HepG2 (cell line): ENCODE data around the gene NPHP4. TPM values are rescaled to one million over a fixed set of nuclear protein-coding genes. Genes with fewer than 3 reads are reported as not detected.

Source experiments
- ATAC-seq: fragments of 200-7000 bp; cut with Tn5 transposase; 3 replicates; pipeline ENCODE4 v1.9.1; 2020; ENCODE audit warnings: mild to moderate bottlenecking, moderate library complexity
- BruUV-seq: library from RNA; stranded (reverse); fragments of 400-500 nt; replicated peaks from 2 replicates; lab custom pipeline; 2021; lab: Mats Ljungman, UMichigan
- CTCF ChIA-PET: fragments of 300-600 bp; formaldehyde crosslinking; extraction: SDS; loops from one replicate; lab custom pipeline; 2021; ENCODE audit warnings: low total read pairs, inconsistent platforms, low intra/inter-chr PET ratio; lab: Yijun Ruan, JAX
- POLR2A ChIA-PET: fragments of 350-600 bp; sonication (Branson Sonifier 250); formaldehyde crosslinking; loops from one replicate; lab custom pipeline; 2020; ENCODE audit warnings: antibody characterized with exemption, inconsistent platforms; lab: Yijun Ruan, JAX
- DNase-seq: peaks from one replicate; pipeline ENCODE4 v3.0.0-alpha.2; 2015; ENCODE audit warnings: low spot score
- FAIRE-seq: peaks from 3 replicates; lab custom pipeline; 2011; peaks lifted over from hg19 to GRCh38; lab: Jason Lieb, UNC
- H2AFZ ChIP-seq: one replicate; pipeline ENCODE4 v1.6.1; 2011; ENCODE audit warnings: low read length, inconsistent platforms
- H3K27ac ChIP-seq: fragments of 300-600 bp; 3 replicates; pipeline ENCODE4 v1.8.0; 2011; ENCODE audit warnings: mixed run types, mild to moderate bottlenecking, mixed read lengths, low read length, inconsistent platforms; ENCODE audit not compliant: insufficient read depth; ENCODE audit errors: extremely low read length
- H3K27me3 ChIP-seq, 2 experiments: fragments of 200-600 bp in 1 of 2; 2 replicates in 1 of 2; 3 replicates in 1 of 2; pipeline versions ENCODE4 v1.6.0 to v1.8.0; 2011; ENCODE audit warnings: low read length in 2 of 2, mild to moderate bottlenecking in 2 of 2, moderate library complexity in 2 of 2, inconsistent platforms in 1 of 2; ENCODE audit not compliant: insufficient read depth in 2 of 2, control insufficient read depth in 1 of 2
- H3K36me3 ChIP-seq, 2 experiments: fragments of 200-600 bp in 1 of 2; replicated peaks in 1 of 2; 2 replicates in 1 of 2; 3 replicates in 1 of 2; pipeline versions ENCODE4 v1.5.1 to v1.8.0; 2011; ENCODE audit warnings: low read length in 2 of 2, inconsistent platforms in 1 of 2; ENCODE audit not compliant: insufficient read depth in 2 of 2, control insufficient read depth in 1 of 2
- H3K4me1 ChIP-seq: 2 replicates; pipeline ENCODE4 v1.5.1; 2012; ENCODE audit warnings: low read length, inconsistent platforms; ENCODE audit not compliant: insufficient read depth
- H3K4me2 ChIP-seq: 2 replicates; pipeline ENCODE4 v1.6.0; 2011; ENCODE audit warnings: low read depth, low read length, inconsistent platforms
- H3K4me3 ChIP-seq, 3 experiments: fragments of 200-600 bp in 1 of 3; sonication (generic), shearing (Covaris generic) in 1 of 3; replicated peaks in 1 of 3; 2 replicates each; pipeline ENCODE4 v1.5.1; 2011 to 2016; ENCODE audit warnings: low read length in 3 of 3, inconsistent platforms in 2 of 3, low read depth in 2 of 3, mild to moderate bottlenecking in 2 of 3, control low read depth in 1 of 3, mixed read lengths in 1 of 3; ENCODE audit not compliant: insufficient read depth in 1 of 3
- H3K79me2 ChIP-seq: one replicate; pipeline ENCODE4 v1.6.1; 2011; ENCODE audit warnings: low read length, inconsistent platforms; ENCODE audit not compliant: insufficient read depth
- H3K9ac ChIP-seq: 2 replicates; pipeline ENCODE4 v1.6.0; 2011; ENCODE audit warnings: mild to moderate bottlenecking, low read depth, low read length, inconsistent platforms; ENCODE audit not compliant: insufficient read depth
- H3K9me3 ChIP-seq: 2 replicates; pipeline ENCODE4 v1.5.1; 2012; ENCODE audit warnings: mild to moderate bottlenecking, low read length
- H4K20me1 ChIP-seq: 2 replicates; pipeline ENCODE4 v1.6.0; 2011; ENCODE audit warnings: inconsistent platforms, mild to moderate bottlenecking, low read length, moderate library complexity; ENCODE audit not compliant: insufficient read depth
- ATM ChIP-seq: fragments of 450-650 bp; IDR thresholded peaks from 2 replicates; pipeline ENCODE4 v1.7.1; 2017; ENCODE audit warnings: mild to moderate bottlenecking, borderline replicate concordance
- BORCS8-MEF2B ChIP-seq: sonication (generic); formaldehyde crosslinking; IDR thresholded peaks from 2 replicates; pipeline ENCODE4 v1.8.0; 2022; ENCODE audit warnings: mild to moderate bottlenecking, missing genetic modification reagents
- BRD4 ChIP-seq: sonication (generic); formaldehyde crosslinking; IDR thresholded peaks from 2 replicates; pipeline ENCODE4 v1.4.0; 2020; ENCODE audit warnings: missing genetic modification reagents
- CHD4 ChIP-seq: fragments of 200-600 bp; sonication (generic); IDR thresholded peaks from 2 replicates; pipeline ENCODE4 v1.7.0; 2017; ENCODE audit warnings: mild to moderate bottlenecking, low read length, borderline replicate concordance
- CREB1 ChIP-seq, 2 experiments: fragments of 450-650 bp in 1 of 2; IDR thresholded peaks; 2 replicates each; pipeline ENCODE4 v1.6.1; 2016 to 2017; ENCODE audit warnings: control low read depth in 1 of 2, mild to moderate bottlenecking in 1 of 2, missing compliant biosample characterization in 1 of 2, missing genetic modification characterization in 1 of 2
- GZF1 ChIP-seq: sonication (generic); formaldehyde crosslinking; IDR thresholded peaks from 2 replicates; pipeline ENCODE4 v1.5.1; 2020; ENCODE audit warnings: mild to moderate bottlenecking, missing genetic modification reagents
- HCFC1 ChIP-seq: fragments of 150-350 bp; IDR thresholded peaks from 2 replicates; pipeline ENCODE4 v1.6.1; 2014; ENCODE audit warnings: low read depth, low read length
- HNRNPH1 ChIP-seq: fragments of 200-400 bp; formaldehyde crosslinking; optimal IDR thresholded peaks from 2 replicates; pipeline ENCODE3; 2017; ENCODE audit warnings: mild to moderate bottlenecking, low read depth, low read length
- JUN ChIP-seq: sonication (generic); formaldehyde crosslinking; IDR thresholded peaks from 2 replicates; pipeline ENCODE4 v1.4.0; 2020; ENCODE audit warnings: mild to moderate bottlenecking, missing genetic modification reagents
- KLF16 ChIP-seq, 2 experiments: sonication (generic) in 1 of 2; formaldehyde crosslinking in 1 of 2; IDR thresholded peaks; 2 replicates each; pipeline versions ENCODE4 v1.6.1 to v1.8.0; 2016 to 2023; ENCODE audit warnings: missing genetic modification reagents in 2 of 2, missing compliant biosample characterization in 1 of 2
- MEIS2 ChIP-seq: sonication (generic); formaldehyde crosslinking; IDR thresholded peaks from 2 replicates; pipeline ENCODE4 v1.9.0; 2021; ENCODE audit warnings: mild to moderate bottlenecking, missing genetic modification reagents
- MYNN ChIP-seq: sonication (generic); formaldehyde crosslinking; IDR thresholded peaks from 2 replicates; pipeline ENCODE4 v1.4.0; 2020; ENCODE audit warnings: mild to moderate bottlenecking, low read depth, missing genetic modification reagents
- NFYC ChIP-seq: IDR thresholded peaks from 2 replicates; pipeline ENCODE4 v1.6.1; 2016; ENCODE audit warnings: missing genetic modification reagents, missing compliant biosample characterization
- PITX1 ChIP-seq: sonication (generic); formaldehyde crosslinking; IDR thresholded peaks from 2 replicates; pipeline ENCODE4 v1.5.1; 2020; ENCODE audit warnings: mild to moderate bottlenecking, missing genetic modification reagents
- SIN3B ChIP-seq: fragments of 150-350 bp; IDR thresholded peaks from 2 replicates; pipeline ENCODE4 v1.6.1; 2014; ENCODE audit warnings: low read length
- ZBTB38 ChIP-seq: sonication (generic); formaldehyde crosslinking; IDR thresholded peaks from 2 replicates; pipeline ENCODE4 v1.5.1; 2020; ENCODE audit warnings: mild to moderate bottlenecking, missing genetic modification reagents
- ZNF3 ChIP-seq: IDR thresholded peaks from 2 replicates; pipeline ENCODE4 v1.7.0; 2017; ENCODE audit warnings: inconsistent platforms
- ZNF337 ChIP-seq: sonication (generic); formaldehyde crosslinking; IDR thresholded peaks from 2 replicates; pipeline ENCODE4 v1.5.1; 2020; ENCODE audit warnings: missing genetic modification reagents, low read depth, mild to moderate bottlenecking, borderline replicate concordance
- ZNF563 ChIP-seq: sonication (generic); formaldehyde crosslinking; IDR thresholded peaks from 2 replicates; pipeline ENCODE4 v1.8.0; 2022; ENCODE audit warnings: mild to moderate bottlenecking, moderate library complexity, missing genetic modification reagents
- ZNF850 ChIP-seq: sonication (generic); formaldehyde crosslinking; conservative IDR thresholded peaks from 2 replicates; pipeline ENCODE4 v1.9.0; 2021; ENCODE audit warnings: mild to moderate bottlenecking, missing genetic modification reagents
- ZSCAN21 ChIP-seq: sonication (generic); formaldehyde crosslinking; IDR thresholded peaks from 2 replicates; pipeline ENCODE4 v1.8.0; 2022; ENCODE audit warnings: mild to moderate bottlenecking, missing genetic modification reagents, moderate library complexity, borderline replicate concordance
- WGBS: methylation state at CpG from one replicate; pipeline ENCODE4 v1.1.6; 2017; ENCODE audit warnings: low lambda C conversion rate; 5-methylcytosine and 5-hydroxymethylcytosine counted together
- in situ Hi-C: cut with HindIII; loops from 2 replicates; pipeline ENCODE4 v1.10.0; 2017; ENCODE audit warnings: low pct_unique_long_range_greater_than_20kb; ENCODE audit not compliant: extremely low pct_ligation_motif_present
- intact Hi-C: fragments of 100-400 bp; cut with micrococcal nuclease; formaldehyde crosslinking; loops from one replicate; pipeline ENCODE4 v1.10.0; 2022; ENCODE audit not compliant: unreplicated experiment
- polyA plus RNA-seq, 8 experiments: library from polyadenylated mRNA; depleted of rRNA in 3 of 8; stranded (reverse) in 7 of 8; unstranded in 1 of 8; fragments of >200 nt; fragmentation: Illumina TruSeq in 4 of 8; extraction: Trizol in 4 of 8; gene quantifications; 2 replicates each; pipeline versions ENCODE4 v1.2.1 to v1.2.3, GENCODE V29; 2011 to 2016; ENCODE audit warnings: low read depth in 4 of 8, missing spikeins in 1 of 8, mixed read lengths in 1 of 8; ENCODE audit not compliant: insufficient read depth in 1 of 8
- total RNA-seq, 5 experiments: library from RNA; depleted of rRNA; stranded (reverse); fragments of >200 nt; fragmentation: Illumina TruSeq; extraction: Trizol; gene quantifications; 2 replicates each; pipeline ENCODE4 v1.2.3, GENCODE V29; 2016; ENCODE audit warnings: low read depth in 1 of 5
- TF ChIP-seq, protein P1 (sequence below): sonication (generic); formaldehyde crosslinking; IDR thresholded peaks from 2 replicates; pipeline ENCODE4 v1.8.0; 2023; ENCODE audit warnings: mild to moderate bottlenecking, missing genetic modification reagents

Gene NPHP4
- total and polyA plus RNA-seq, 2 of the 13 experiments (the other 11 are each of a cell fraction or from before 2014, with no cell fraction given) = 4.4 to 6.8 TPM

DNA sequence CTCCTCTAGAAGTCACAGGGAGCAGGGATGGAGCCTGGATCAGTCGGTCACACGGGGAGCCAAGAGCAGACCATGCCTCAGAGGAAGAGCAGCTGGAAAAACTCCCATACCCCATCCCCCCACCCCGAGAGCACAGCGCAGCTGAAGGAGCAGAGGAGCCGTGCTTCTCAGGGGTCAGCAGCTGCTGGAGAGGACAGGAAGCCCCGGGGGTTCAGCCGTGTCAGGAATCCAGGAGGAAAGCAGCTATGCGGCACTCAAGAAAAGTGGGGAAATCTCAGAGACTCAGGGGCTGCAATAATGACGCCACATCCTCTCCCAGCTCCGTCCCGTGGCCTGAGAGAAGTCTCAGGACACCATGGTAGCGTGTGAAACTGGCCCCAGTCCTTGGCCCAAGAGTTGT lies 102.3 kb downstream of the NPHP4 start:
- intact Hi-C loops = no loop called here
- CTCF ChIA-PET = no interaction called here
- whole genome bisulfite sequencing = 93% methylated on average over 12 of the region's 12 CpGs
- Histone ChIP-seq H3K4me1 (no peaks in the 10 kb centered on the region), H3K27ac (no peak overlapping the region), H3K27me3 (no peaks in the 10 kb centered on the region), H4K20me1 (no peaks in the 10 kb centered on the region), H3K79me2 (no peaks in the 10 kb centered on the region), H3K4me3 (no peak overlapping the region), H3K9ac (no peak overlapping the region), H3K9me3 (no peaks in the 10 kb centered on the region), H2AFZ (no peak overlapping the region), H3K4me2 (no peak overlapping the region), H3K36me3 (peaks cover 3 to 28% of the 10 kb centered on the region in 2 experiments; a peak in 4 of 5 replicates)
- POLR2A ChIA-PET = no interaction called here
- ATAC-seq (no peak), DNase-seq (no peak), FAIRE-seq (no peak)
- in situ Hi-C loops = no loop called here
- TF ChIP-seq PITX1 (CRISPR knock-in tag) (no peak), ZNF337 (CRISPR knock-in tag) (no peak), ZBTB38 (CRISPR knock-in tag) (no peak), MYNN (CRISPR knock-in tag) (no peak), ZNF563 (CRISPR knock-in tag) (no peak), SIN3B (no peak), MEIS2 (CRISPR knock-in tag) (no peak), BORCS8-MEF2B (CRISPR knock-in tag) (no peak), CREB1 (IDR thresholded peaks at IDR 0.05) (no peak), CREB1 (CRISPR knock-in tag; IDR thresholded peaks at IDR 0.05) (no peak)
- BruUV-seq = no TSS peak

DNA sequence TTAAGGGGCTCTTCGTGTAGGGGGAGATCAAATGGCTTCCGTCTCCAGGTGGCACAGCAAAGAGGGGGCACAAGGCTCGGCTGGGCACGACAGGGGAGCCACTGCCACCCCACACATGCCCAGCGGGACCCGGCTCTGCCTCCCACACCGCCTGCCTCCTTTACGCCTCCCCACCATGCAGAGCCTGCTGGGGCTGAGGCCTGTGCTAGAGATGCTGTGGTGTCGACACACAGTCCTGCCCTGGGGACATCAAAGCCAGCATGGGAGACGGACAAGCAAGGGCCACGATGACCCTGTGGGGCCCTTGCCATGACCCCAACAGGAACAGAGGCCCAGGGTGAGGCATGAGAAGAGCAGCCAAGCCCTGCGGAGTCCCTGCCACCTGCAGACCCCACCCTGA lies 102.8 kb downstream of the NPHP4 start:
- Histone ChIP-seq H3K4me1 (no peaks in the 10 kb centered on the region), H3K36me3 (peaks cover 3 to 28% of the 10 kb centered on the region in 2 experiments; a peak in 4 of 5 replicates), H3K9me3 (no peaks in the 10 kb centered on the region), H4K20me1 (no peaks in the 10 kb centered on the region), H3K27me3 (no peaks in the 10 kb centered on the region), H3K9ac (no peak overlapping the region), H3K4me2 (no peak overlapping the region), H3K4me3 (no peak overlapping the region), H3K79me2 (no peaks in the 10 kb centered on the region), H2AFZ (no peak overlapping the region), H3K27ac (no peak overlapping the region)
- DNase-seq = no peak
- WGBS = 99% methylated on average over 7 of the region's 12 CpGs
- FAIRE-seq = no peak
- POLR2A ChIA-PET = no interaction called here
- CTCF ChIA-PET = no interaction called here
- intact Hi-C loops (no loop called here), in situ Hi-C loops (no loop called here)
- BruUV-seq = no TSS peak
- no peak for ATAC-seq
- TF ChIP-seq HCFC1 (no peak), ATM (no peak), GZF1 (no peak), KLF16 (CRISPR knock-in tag; IDR thresholded peaks at IDR 0.05) (no peak), JUN (CRISPR knock-in tag) (no peak), CHD4 (no peak), ZNF850 (CRISPR knock-in tag) (no peak), NFYC (CRISPR knock-in tag) (no peak), ZNF3 (CRISPR knock-in tag) (no peak), BRD4 (CRISPR knock-in tag) (no peak), HNRNPH1 (no peak), ZSCAN21 (CRISPR knock-in tag) (no peak)
- TF ChIP-seq, protein P1, sequence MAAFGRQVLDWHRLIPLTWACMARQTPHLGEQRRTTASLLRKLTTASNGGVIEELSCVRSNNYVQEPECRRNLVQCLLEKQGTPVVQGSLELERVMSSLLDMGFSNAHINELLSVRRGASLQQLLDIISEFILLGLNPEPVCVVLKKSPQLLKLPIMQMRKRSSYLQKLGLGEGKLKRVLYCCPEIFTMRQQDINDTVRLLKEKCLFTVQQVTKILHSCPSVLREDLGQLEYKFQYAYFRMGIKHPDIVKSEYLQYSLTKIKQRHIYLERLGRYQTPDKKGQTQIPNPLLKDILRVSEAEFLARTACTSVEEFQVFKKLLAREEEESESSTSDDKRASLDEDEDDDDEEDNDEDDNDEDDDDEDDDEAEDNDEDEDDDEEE = no peak
